BJ (cell line): ENCODE data around the gene NPTN. TPM values are rescaled to one million over a fixed set of nuclear protein-coding genes. Genes with fewer than 3 reads are reported as not detected.

Experiments
- CTCF ChIA-PET: fragments of 350-600 bp; formaldehyde crosslinking; extraction: SDS; loops from one replicate; lab custom pipeline; 2021; ENCODE audit warnings: antibody characterized with exemption, inconsistent platforms; lab: Yijun Ruan, JAX
- POLR2A ChIA-PET: fragments of 300-600 bp; sonication (Branson Sonifier 250); formaldehyde crosslinking; extraction: SDS; loops from one replicate; lab custom pipeline; 2021; ENCODE audit warnings: antibody characterized with exemption; lab: Charles Lee
- DNase-seq: peaks from one replicate; pipeline ENCODE4 v3.0.0-alpha.2; 2011; ENCODE audit warnings: low read depth
- H3K27me3 ChIP-seq: 2 replicates; pipeline ENCODE4 v1.6.0; 2011; ENCODE audit warnings: low read length; ENCODE audit not compliant: control insufficient read depth, insufficient read depth
- H3K36me3 ChIP-seq: 2 replicates; pipeline ENCODE4 v1.5.1; 2011; ENCODE audit warnings: low read length; ENCODE audit not compliant: control insufficient read depth, insufficient read depth
- H3K4me3 ChIP-seq: 2 replicates; pipeline ENCODE4 v1.5.1; 2011; ENCODE audit warnings: low read depth, mild to moderate bottlenecking, control low read depth, low read length
- polyA plus RNA-seq: library from polyadenylated mRNA; depleted of rRNA; stranded (reverse); fragments of >200 nt; gene quantifications from 2 replicates; pipeline ENCODE4 v1.2.3, GENCODE V29; 2011
- TF ChIP-seq, protein P1 (sequence below): IDR thresholded peaks from 2 replicates; pipeline ENCODE4 v1.5.1; 2011; ENCODE audit warnings: low read depth, mild to moderate bottlenecking, control low read depth, inconsistent platforms, low read length, moderate library complexity; ENCODE audit not compliant: insufficient read depth

NPTN gene
- polyA plus RNA-seq, 1 experiment = 406 TPM

GRCh38 chr15:73637527-73637926 is 4.3 kb upstream of the NPTN start:
- peak; percentile 93 for DNase-seq
- CTCF ChIA-PET = interaction anchor here (0.6 to 8.0 kb wide), 21 partner anchors 8 to 396 kb away, joined by 3 to 151 read pairs (median 9); no protein-coding TSS in a partner anchor
- TF ChIP-seq, protein P1, sequence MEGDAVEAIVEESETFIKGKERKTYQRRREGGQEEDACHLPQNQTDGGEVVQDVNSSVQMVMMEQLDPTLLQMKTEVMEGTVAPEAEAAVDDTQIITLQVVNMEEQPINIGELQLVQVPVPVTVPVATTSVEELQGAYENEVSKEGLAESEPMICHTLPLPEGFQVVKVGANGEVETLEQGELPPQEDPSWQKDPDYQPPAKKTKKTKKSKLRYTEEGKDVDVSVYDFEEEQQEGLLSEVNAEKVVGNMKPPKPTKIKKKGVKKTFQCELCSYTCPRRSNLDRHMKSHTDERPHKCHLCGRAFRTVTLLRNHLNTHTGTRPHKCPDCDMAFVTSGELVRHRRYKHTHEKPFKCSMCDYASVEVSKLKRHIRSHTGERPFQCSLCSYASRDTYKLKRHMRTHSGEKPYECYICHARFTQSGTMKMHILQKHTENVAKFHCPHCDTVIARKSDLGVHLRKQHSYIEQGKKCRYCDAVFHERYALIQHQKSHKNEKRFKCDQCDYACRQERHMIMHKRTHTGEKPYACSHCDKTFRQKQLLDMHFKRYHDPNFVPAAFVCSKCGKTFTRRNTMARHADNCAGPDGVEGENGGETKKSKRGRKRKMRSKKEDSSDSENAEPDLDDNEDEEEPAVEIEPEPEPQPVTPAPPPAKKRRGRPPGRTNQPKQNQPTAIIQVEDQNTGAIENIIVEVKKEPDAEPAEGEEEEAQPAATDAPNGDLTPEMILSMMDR = no peak
- Histone ChIP-seq H3K36me3 (no peaks in the 10 kb centered on the region), H3K27me3 (peaks cover 4% of the 10 kb centered on the region; the same call in 1 of the 2 replicates), H3K4me3 (no peak overlapping the region)
- POLR2A ChIA-PET = no interaction called here

GRCh38 chr15:73633991-73634495 is 854 bp upstream of the NPTN start:
- peak overlapping the region; percentile 25 for H3K4me3 ChIP-seq
- TF ChIP-seq, protein P1 = no peak
- H3K27me3 ChIP-seq = no peaks in the 10 kb centered on the region
- POLR2A ChIA-PET = interaction anchor here (0.6 to 0.7 kb wide), 3 partner anchors 19 to 70 kb away, joined by 3 to 4 read pairs (median 3); no protein-coding TSS in a partner anchor
- DNase-seq = peak; percentile 89
- H3K36me3 ChIP-seq = no peaks in the 10 kb centered on the region
- CTCF ChIA-PET = interaction anchor here (0.7 to 8.0 kb wide), 14 partner anchors 11 to 80 kb away, joined by 3 to 151 read pairs (median 4); no protein-coding TSS in a partner anchor

- ChIA-PET POLR2A (no interaction called here), CTCF (interaction anchor here (1.3 to 3.5 kb wide), 4 partner anchors 15 to 72 kb away, joined by 3 to 21 read pairs (median 6); no protein-coding TSS in a partner anchor)
- H3K36me3 ChIP-seq = no peaks in the 10 kb centered on the region
- peak overlapping the region; percentile 94 for H3K4me3 ChIP-seq
- TF ChIP-seq, protein P1 = no peak
- no peaks in the 10 kb centered on the region for H3K27me3 ChIP-seq
- DNase-seq = no peak
These were observed 525 bp downstream of the NPTN start for GRCh38 chr15:73632670-73633058.

- Histone ChIP-seq H3K27me3 (no peaks in the 10 kb centered on the region), H3K36me3 (no peaks in the 10 kb centered on the region), H3K4me3 (peak overlapping the region; percentile 94)
- TF ChIP-seq, protein P1 = no peak
- CTCF ChIA-PET = interaction anchor here (0.9 to 3.5 kb wide), 5 partner anchors 14 to 72 kb away, joined by 3 to 21 read pairs (median 3); no protein-coding TSS in a partner anchor
- DNase-seq = no peak
- POLR2A ChIA-PET = interaction anchor here (0.6 to 0.9 kb wide), 3 partner anchors 55 to 406 kb away, joined by 3 to 5 read pairs (median 4); no protein-coding TSS in a partner anchor
These were observed 1.1 kb downstream of the NPTN start for GRCh38 chr15:73631915-73632669.

DNA sequence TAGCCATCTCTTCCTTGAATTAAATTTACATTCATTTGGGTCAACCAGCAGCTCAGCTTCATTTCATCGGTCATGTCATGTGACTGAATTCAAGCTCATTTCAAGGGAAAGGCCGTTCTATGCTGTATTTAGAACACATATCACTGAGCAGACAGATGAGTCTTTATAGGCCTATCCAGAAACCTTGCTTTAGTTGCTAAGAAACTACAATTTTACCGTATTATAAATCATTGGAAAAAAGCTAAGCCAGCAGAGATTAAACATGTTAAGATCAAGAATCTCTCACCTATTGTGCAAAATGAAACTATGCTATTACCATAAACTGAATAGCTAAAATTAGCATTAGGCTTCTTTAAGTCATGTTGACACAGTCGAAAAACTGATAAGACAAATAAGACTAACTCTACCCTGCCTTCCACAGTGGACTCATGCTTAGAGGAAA is 2.2 kb downstream of the NPTN start:
- CTCF ChIA-PET = interaction anchor here (0.9 to 3.5 kb wide), 6 partner anchors 11 to 70 kb away, joined by 3 to 21 read pairs (median 3); no protein-coding TSS in a partner anchor
- POLR2A ChIA-PET = no interaction called here
- H3K27me3 ChIP-seq = no peaks in the 10 kb centered on the region
- no peak for DNase-seq
- TF ChIP-seq, protein P1 = no peak
- H3K36me3 ChIP-seq = no peaks in the 10 kb centered on the region
- peak overlapping the region; percentile 2; the same call in 1 of the 2 replicates for H3K4me3 ChIP-seq
